Inferior parietal cortex (tissue), 1 donor: ENCODE results near the gene EVC2.

Source experiments
- DNase-seq: peaks from one replicate; pipeline ENCODE4 v3.0.0-alpha.2; 2016; ENCODE audit errors: extremely low spot score

Gene EVC2

DNA sequence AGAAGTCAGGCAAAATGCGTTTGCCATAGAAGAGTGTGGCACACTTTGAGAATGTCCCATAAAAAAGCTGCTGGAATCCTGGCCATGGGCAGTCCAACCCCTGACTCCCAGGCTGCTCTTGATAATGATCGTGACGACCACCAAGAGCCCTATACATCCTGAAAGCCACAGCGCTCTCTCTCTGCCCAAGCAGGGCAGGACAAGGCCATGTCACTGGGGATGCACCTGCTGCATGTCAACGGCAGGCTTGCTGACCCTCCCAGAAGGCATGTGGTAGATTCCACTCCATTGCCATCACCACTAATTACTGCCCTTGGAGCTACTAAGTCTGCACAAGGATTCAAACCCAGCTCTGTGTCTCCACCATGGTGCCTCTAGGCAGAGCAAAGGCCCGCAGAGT lies 144.5 kb downstream of the EVC2 start:
- no peak for DNase-seq

DNA sequence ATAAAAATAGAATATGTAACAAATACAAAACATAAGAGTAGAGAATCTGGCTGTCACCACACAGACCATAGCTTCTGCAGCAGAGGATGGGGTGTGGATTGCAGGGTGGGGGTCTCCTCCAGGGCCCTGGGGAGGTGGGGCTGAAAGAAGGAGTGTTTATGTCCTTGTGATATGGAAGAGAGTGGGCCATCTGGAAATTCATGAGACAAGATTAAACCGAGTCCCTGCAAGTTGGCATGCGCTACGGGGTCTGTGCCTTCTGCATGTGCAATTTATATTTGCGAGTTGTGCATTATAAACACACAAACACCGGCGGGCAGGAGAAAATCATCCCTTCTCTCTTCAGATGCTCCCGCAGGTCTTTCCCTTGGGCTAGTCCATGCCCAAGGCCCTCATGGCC lies 145.9 kb downstream of the EVC2 start:
- no peak for DNase-seq

DNA sequence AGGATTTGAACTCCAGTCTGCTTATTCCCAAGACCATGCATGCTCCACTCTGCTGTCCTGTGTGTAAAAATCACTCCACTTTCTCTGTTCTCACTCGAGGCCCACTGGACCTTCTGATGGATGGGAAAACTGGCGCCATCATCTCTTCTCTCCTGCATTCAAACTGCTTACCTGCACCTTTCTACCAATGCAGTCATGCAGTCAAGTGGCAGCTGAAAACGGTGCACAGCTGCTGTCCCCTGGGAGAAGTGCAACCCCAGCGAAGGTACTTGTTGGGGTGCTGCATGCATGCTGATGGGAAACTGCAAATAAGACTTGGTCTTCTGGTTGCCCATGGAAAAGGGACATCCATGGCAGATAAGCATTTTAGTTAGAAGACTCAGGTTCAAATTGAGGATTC lies 147.1 kb downstream of the EVC2 start:
- DNase-seq = no peak

DNA sequence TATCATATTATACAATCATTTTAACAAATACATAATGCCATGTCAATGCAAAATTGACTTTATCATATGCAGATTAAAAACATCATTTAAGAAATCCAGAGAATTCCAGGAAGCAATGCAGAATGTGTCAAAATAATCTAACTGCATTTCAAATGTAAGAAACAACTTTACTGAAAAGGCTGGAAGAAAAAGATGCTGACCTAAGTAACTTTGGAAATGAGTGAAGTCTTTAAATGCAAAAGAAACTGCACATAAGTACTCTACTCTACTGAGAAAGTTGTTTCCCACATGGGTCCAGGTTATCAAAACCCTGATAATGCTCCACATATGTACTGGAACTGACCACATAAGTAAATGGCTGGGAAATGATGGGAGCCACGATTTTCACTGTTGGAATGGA lies 149.9 kb downstream of the EVC2 start:
- no peak for DNase-seq

GRCh38 chr4:5554376-5554775 lies 154.0 kb downstream of the EVC2 start:
- DNase-seq = no peak

- no peak for DNase-seq
Observed at GRCh38 chr4:5553801-5554200, 154.6 kb downstream of the EVC2 start.

GRCh38 chr4:5552451-5552850 lies 155.9 kb downstream of the EVC2 start:
- no peak for DNase-seq

- no peak for DNase-seq
Observed at GRCh38 chr4:5547651-5548249, 160.6 kb downstream of the EVC2 start.

DNA sequence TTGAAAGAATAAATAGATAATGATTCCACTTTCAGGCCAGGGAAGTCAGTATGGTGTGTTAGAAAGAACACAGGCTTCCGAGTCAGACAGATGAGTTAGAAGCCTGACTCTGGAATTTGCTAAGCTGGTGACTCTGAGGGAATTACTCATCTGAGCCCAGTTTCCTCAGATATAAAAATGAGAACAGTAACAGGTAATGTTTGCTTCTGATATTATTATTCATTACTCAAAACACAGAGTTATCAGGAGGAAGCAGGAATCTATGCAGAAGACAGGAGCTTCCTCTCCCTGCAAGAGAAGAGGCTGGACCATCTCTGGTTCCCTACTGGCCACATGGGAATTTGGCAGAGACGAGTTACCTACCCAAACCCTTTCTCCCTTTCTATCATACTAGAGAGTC lies 163.1 kb downstream of the EVC2 start:
- no peak for DNase-seq

DNA sequence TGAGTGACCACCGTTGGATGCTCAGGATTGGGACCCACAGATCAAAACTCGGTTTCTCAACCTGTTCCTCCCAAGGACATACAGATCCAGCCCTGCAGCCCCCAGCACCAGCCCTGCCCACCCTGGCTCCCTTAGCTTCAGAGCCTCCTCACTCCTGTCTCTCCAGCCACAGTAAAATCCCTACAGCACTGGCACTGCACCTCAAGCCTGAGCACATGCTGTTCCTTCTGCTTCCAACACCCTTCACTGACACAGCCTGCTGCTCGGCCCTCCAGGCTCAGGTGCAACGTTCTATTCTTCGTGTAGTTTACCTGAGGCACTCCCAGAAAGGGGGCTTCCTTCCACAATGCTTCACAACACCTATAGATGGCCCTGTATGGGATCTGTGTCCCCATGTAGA lies 163.6 kb downstream of the EVC2 start:
- no peak for DNase-seq

- DNase-seq = no peak
Observed at GRCh38 chr4:5543681-5544080, 164.7 kb downstream of the EVC2 start.

- no peak for DNase-seq
Observed at GRCh38 chr4:5541169-5541568, 167.2 kb downstream of the EVC2 start.

DNA sequence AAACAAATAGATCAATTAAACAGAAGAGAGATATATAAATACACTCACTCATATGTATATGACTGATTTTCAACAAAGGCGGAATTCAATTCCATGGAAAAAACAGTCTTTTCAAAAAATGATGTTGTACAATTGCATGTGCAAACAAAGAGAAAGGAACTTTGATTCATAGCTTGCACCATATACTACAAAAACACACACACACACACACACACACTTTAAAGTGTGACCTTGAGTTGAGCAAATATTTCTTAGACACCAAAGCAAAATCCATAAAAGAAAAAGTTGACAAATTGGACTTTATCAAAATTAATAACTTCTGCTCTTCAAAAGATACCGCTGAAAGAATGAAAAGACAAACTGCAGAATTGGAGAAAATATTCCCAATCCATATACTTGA lies 168.8 kb downstream of the EVC2 start:
- DNase-seq = no peak

DNA sequence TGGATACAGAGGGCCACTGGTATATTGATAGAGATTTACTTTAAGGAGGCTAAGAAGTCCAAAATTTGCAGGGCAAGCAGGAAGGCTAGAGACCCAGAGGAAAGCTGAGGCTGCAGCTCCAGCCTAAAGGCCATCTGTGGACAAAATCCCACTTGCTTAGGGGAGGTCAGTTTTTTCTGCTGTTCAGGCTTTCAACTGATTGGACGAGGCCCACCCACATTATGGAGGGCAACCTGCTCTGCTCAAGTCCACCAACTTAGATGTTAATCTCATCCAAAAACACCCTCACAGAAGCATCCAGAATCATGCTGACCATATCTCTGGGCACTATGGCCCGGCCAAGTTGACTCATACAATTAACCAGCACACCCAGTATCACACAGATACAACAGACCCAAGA lies 176.3 kb downstream of the EVC2 start:
- DNase-seq = no peak

DNA sequence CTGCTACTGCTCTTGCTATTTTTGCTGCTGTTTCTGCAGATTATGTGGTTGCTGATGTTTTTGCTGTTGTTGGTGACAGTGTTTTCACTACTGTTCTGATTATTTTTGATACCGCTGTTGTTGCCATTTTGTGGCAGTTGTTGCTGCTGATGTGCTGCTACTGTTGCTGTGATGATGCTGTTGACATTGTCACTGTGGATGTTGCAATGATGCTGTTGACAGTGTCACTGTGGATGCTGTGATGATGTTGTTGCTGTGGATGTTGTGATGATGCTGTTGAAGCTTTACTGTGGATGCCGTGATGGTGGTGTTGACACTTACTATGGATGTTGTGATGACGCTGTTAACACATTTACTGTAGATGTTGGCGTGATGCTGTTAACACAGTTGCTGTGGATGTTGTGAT lies 180.3 kb downstream of the EVC2 start:
- no peak for DNase-seq

- DNase-seq = no peak
Observed at GRCh38 chr4:5527211-5527610, 181.1 kb downstream of the EVC2 start.

DNA sequence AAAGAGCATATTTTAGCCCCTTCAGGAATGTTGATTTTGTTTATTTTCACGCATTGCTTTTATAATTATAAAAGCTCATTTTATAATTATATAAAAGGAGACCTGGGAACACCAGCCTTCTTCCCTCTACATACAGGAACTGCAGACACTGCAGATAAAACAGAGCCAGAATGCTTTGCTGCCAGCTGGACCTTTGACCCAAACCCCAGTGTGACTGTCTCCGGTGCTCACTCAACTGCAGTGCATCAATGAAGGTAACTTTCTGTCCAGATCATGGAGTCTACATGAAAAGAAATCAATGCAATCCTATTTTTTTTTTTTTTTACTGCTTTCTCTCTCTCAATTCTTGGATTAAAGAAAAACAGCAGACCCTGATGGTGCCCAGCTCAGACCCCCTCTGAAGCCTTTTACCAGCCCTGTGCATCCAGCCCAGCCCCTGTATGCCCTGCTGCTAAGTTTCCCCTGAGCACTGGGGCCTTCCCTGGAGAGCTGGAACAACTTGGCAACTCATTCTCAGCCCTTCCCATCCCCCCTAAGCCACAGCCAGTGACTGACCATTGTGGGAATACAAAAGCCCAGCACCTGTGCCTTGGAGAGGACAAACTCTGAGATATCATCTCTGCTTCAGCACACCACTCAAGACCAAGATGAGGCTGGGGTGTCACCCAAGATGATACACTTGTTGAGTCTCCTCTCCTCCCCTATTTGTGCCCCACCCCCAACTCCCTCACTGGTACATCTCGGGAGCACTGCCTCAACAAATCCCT lies 182.1 kb downstream of the EVC2 start:
- DNase-seq = no peak

- no peak for DNase-seq
Observed at GRCh38 chr4:5524446-5525299, 183.7 kb downstream of the EVC2 start.

DNA sequence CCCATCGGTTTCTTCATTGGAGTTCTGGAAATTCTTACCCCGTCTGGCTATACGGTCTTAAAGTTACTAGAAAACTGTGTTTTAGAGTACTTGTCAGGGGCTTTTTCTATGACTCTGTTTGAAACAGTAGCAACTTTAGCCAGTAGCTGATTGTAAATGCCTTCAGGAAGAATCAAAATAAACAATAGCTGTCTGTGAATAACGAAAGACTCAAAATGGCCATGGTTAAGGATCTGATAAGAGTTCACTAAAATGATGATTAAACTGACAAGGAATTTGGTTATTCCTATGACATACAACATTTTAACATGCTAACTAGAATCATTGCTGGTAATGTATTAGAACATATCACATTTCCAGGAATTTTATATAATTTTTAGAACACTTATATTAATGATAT lies 191.0 kb downstream of the EVC2 start:
- no peak for DNase-seq

DNA sequence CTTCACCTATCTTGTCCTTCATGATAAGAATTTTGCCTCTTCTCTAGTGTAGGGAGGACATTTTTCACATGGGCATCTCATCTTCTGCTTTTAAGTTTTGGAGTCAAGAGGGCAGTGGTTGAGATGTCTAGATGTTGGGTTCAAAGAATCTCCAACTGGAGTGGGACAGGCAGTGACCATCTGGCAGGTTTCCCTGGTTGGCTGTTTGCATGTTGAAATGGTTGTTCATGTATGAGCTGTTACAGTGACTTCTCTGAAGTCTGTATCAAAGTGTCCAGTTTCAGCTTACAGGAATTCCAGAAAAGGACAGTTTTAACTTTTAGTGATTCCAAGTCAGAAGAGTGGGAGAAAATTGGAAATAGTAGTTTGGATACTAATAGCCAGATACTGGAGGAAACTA lies 192.7 kb downstream of the EVC2 start:
- DNase-seq = no peak
